Measurements from ENCODE around the gene ASCC3.
"Not testable (repeated sequence)": the region's sequence is repeated elsewhere in the genome, so short reads cannot be mapped to it uniquely, and the experiment has no call there.

The ASCC3 gene

DNA sequence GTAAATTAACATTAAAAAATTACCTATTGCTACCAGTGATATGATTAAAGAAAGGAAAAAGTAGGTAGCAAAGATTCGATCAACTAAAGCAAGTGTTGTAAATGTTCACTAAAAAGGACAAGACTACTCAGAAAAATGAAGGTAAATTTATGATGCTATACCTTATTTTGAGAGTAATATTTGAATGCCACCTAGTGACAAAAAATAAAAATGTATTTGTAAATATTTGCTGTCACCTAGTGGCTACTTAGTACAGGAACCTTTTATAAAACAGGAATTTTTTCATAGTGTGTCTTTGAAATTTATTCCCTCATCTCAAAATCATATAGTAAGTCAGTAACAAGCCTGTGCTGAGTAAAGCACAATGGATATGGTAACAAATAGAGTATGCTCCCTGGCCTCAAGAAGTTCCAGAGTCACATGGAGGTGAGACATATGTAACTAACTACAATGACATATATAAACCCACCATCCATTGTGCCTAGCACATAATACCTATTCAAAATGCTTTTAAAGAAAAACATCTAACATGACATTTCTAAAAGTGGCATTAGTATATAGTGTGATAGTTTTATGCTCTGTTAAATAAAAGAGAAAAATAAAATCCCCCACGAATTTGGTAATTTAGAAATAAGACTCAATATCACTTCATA, 223.3 kb downstream of the ASCC3 start:
- DNase-seq, result no peak

DNA sequence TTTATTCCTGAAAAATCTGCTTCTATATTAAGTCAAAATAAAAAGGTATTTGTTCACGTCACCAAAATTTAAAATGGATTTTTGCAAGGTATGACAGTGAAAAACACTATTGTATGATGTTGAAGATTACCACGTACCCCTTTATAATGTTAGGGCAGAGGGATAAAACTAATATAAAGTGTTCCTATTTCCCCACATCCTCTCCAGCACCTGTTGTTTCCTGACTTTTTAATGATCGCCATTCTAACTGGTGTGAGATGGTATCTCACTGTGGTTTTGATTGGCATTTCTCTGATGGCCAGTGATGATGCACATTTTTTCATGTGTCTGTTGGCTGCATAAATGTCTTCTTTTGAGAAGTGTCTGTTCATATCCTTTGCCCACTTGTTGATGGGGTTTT, 240.0 kb downstream of the ASCC3 start:
- not testable (repeated sequence) for DNase-seq

DNA sequence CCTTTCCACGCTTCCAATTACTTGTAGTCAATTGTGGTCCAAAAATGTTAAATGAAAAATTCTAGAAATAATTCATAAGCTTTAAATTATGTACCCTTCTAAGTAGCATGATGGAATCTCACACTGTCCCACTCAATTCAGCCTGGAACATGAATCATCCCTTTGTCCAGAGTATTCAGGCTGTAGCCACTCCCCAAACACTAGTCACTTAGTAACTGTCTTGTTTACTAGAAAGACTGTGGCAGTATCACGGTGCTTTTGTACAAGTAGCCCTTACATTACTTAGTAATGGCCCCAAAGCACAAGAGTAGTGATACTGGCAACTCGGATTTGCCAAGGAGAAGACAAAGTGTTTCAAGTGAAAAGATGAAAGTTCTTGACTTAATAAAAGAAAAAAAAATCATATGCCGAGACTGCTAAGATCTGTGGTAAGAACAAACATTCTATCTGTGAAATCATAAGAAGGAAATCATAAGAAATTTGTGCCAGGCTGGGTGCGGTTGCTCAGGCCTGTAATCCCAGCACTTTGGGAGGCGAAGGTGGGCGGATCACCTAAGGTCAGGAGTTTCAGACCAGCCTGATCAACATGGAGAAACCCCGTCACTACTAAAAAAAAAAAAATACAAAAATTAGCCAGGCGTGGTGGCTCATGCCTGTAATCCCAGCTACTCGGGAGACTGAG, 247.9 kb downstream of the ASCC3 start:
- DNase-seq, result no peak

DNA sequence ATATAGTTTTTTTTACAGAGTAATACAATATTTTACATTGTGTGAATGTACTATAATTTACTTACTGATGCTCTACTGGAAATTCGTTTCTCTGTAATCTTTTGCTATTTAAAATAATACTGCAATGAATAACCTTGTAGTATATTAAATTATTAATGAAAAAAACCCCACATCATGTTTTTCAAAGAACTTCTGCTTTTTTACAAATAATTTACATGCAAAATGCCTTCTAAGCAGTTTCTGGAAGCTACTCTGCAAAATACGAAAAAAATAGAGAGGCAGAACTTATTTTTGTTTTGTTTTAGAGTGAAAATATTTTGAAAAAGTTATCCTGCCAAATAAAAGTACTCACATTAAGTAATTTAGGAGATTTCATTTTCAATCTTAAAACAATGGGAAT, 250.6 kb downstream of the ASCC3 start:
- no peak for DNase-seq

DNA sequence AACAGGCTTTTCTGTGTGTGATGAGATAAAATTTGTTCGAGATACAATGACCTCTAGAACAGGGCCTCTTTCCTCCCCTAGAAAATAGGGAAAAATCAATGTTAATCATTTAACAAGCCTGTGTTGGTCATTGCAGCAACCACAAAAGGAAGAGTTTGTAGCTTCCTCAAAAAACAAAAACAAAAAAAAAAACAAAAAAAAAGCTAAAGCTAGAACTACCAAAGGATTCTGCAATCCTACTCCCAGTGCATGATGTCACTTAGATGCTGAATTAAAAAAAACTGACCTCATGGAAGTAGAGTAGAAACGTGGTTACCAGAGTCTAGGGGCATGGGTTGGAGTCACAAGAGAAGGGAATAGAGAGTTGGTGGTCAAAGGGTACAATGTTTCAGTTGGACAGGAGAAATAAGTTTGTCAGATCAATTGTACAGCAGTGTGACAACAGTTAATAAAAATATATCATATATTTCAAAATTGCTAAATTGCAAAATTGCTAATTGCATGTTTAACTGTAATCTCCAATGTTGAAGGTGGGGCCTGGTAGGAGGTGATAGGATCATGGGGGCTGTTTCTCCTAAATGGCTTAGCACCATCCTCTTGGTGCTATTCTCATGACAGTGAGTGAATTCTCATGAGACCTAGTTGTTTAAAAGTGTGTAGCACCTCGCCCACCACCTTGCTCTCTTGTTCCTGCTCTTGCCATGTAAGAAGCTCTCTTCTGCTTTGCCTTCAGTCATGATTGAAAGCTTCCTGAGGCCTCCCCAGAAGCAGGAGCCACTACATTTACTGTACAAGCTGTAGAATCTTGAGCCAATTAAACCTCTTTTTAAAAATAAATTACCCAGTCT, 253.0 kb downstream of the ASCC3 start:
- no peak for DNase-seq

DNA sequence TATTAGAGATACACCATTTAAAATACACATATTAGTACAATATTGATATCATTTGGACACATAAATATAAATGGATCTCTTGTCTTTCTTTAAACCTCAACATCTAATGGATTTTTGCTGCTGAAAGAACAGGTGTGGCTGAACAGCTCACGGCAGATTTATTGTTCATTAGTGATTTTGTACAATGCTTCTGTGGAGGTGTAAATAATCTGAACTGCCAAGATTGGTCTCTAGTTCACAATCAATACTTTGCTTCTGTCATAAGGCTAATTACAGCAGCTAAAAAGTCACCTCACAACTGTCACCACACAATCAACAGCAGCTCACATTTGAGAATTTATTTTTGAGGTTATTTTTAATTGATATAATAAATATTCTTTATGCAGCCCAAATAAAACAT, 254.4 kb downstream of the ASCC3 start:
- no peak for DNase-seq

DNA sequence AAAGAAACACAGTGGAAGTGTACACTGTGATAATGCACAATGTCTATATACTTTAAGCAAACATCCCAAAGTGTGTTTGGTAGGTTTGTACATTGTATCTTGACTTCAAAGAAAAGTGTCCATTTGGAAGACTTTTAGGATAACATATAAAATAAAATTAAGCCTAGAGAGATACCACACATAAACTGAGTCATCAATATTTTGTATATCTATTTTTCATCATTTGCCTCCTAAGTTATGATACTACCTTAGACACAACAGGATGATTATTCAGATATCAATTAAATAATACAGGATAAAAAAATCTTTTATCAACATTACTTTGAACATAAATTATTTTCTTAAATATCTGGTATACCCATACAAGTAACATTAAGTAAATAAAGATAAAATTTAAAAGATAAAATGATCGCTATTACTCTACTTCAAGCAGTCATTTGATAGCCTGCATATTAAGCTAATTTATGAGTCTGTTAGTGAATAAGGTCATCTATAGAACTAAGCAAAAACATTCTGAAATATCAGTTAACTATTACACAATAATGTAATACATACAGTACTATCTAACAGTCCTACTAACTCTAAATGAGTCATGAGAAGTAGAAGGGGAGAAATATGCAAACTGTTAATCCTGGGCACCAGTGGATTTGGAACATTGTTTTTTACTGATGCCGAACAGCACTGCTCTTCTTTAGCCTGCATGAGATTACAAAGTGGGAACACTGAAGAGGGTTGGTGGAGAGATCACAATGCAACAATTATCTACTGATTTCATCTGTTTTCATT, 258.0 kb downstream of the ASCC3 start:
- DNase-seq, result no peak

DNA sequence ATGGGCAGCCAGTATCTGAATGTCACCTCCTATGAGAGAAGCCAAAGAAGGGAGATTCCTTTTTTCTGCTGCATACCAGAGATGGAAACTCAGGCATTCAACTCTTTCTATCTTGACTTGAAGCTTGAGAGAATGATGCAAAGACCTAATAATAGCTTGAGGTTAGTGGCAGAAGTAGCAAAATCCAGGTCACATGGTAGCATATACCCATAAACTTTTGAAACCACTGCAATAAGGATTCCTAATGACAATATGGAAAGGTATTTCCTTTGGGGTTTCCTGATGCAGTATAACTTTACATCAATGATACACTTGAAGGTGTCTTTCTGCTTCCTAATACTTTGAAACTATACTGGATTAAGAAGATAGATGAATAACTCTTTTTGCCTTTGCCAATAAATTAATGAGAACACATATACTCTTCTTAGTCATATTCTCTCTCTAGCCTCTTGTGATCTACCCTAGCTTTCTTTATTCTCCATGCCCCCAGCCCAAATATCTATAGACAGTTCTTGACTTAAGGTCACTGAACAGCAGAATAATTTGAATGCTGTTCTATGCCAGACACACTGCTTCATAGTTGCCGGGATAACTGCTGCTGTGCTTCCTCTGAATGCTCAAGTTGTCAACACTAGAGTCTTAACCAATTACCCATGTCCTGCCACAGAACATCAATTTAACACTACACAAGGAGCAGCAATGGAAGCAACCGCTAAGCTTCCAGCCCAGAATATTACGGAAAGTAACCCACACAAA, 260.9 kb downstream of the ASCC3 start:
- no peak for DNase-seq

DNA sequence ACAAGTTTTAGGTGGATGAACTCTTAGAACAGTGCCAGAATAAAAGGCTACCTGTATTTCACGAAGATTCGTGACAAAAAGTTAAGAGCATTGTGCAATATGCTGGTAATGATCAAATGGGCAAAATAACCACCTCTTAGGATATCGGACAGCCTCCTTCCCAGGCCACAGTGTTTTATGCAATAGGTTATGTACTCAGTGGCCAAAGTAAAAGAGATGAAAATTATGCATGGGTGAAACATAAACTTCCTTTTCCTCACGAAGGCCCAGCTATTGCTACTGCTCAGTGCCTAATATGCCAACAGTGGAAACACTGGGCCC, 262.8 kb downstream of the ASCC3 start:
- DNase-seq, result no peak

DNA sequence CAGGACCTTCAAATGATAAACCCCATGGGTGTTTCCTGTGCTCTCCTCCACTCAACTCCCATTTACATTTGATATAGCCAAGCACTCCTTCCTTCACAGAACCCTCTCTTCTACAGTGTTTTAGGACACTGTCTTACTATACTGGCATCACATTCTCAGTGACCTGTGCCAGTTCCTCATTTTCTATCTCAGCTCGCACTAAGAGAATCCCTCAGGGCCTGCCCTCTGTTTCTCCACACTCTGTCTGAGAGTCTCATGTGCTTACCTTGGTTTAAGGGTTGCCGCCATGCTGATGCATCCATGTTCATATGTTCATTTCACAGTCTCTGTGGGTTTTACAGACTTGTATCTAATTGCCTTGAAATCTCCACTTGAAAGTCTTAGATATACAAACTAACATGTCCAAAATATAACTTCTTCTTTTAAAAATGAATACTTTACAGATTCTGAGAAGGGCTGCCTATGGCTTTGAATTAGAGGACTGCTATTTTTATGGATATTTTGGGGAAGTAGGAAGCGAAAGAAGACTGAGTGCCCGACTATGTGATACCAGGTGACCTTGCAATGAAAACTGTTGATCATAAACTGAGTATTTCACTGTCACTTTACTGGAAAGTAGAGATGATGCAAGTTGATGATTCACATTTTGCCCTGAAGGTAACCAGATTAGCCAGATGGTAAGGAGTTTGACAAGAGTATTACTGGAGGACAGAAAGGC, 263.3 kb downstream of the ASCC3 start:
- no peak for DNase-seq

DNA sequence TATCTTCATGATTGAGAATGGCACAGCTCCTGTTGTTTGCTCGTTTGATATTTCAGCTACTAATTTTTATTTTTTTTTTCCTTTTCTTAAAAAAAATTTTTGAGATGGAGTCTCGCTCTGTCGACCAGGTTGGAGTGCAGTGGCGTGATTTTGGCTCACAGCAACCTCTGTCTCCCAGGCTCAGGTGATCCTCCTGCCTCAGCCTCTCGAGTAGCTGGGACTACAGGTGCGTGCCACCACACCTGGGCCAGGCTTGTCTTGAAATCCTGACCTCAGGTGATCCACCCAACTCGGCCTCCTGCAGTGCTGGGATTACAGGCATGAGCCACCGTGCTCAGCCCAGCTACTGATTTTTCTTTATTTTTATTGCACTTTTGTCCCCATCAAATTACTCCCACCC, 266.2 kb downstream of the ASCC3 start:
- DNase-seq, result no peak

DNA sequence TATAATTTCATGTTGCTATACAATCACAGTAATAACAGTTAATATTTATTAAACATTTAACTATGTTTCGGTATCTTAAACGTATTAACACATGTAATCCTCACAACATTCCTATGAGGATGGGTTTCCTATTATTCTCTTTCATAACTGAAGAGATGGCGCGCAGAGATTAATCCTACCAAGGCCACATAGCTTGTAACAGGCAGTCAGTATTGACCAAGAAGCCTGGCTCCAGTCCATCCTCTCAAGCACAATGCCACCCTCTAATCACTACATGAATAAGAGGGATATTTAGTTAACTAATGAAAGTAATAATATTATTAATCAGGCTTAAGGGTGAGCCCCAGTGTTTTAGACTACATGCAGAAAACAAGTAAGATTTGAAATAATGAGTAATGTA, 266.7 kb downstream of the ASCC3 start:
- DNase-seq, result no peak

DNA sequence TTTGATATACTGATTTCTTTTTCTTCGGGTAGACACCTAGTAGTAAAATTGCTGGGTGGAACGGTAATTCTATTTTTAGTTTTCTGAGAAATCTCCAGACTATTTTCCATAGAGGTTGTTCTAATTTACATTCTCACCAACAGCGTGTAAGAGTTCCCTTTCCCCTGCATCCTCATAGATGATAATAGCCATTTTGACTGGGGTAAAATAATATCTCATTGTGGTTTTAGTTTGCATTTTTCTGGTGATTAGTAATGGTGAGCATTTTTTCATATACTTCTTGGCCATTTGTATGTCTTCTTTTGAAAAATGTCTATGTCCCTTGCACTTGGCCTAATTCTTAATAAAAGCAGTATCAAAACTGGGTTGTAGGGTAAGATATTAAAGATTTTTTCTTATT, 267.5 kb downstream of the ASCC3 start:
- DNase-seq, result no peak

DNA sequence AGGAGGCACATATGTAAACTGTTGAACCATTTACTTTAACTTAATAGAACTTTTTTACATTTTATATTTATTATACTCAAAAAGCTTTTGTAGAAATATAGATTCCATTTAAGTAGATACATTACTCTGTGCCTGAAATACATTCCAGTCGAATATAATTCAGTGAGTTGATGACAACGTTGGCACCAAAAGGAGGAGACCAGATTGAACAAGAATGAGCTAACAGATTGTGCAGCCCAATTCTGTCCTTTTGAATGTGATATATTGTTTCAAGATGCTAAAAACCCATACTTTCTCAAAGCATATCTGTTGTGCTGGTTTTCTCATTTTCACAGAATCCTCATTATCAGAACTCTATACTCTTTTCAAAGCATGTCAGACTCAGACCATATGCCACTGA, 269.0 kb downstream of the ASCC3 start:
- no peak for DNase-seq

DNA sequence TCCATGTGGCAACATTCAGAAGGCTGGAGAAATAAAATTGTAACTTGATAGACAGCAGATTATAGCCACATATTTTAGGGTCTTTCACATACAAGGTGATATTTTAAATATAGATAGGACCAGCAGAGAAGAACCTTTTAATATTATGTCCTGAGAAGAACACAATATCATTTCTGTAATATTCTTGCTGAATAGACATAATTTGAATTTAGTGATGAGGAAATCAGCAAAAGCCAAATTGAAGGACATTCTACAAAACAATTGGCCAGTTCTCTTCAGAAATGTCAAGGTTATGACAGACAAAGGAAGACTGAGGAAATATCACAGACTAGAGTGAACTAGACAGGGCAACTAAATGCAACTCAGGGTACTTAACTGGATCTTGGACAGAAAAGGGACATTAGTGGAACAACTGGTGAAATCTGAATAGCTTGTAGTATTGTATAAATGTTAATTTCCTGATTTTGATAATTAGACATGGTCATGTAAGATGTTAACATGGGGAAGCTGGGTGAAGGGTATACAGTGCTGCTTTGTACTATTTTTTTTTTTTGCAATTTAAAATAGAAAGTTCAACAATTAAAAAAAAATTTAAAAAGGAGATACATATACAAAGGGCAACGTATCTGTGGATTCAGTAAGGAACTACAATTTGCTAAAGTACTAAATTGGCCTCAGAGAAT, 281.9 kb downstream of the ASCC3 start:
- no peak for DNase-seq

DNA sequence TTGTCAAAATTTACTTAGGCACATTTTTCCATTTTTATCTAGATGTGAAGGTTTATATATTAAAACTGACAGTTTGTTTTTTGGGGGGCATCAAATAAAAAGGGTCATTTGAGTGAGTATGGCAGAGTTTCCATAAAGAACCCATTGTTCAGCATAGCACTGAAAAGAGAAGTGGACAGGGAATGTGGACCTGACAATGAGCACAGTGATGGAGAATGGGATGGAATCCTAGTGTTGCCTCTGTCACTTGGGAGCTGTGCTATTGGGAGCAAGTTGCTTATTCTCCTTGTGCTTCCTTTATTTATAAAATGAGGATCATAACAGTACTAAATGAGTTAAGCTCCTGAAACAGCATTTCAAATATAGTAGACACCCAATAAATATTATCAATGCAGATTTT, 285.7 kb downstream of the ASCC3 start:
- DNase-seq, result no peak

DNA sequence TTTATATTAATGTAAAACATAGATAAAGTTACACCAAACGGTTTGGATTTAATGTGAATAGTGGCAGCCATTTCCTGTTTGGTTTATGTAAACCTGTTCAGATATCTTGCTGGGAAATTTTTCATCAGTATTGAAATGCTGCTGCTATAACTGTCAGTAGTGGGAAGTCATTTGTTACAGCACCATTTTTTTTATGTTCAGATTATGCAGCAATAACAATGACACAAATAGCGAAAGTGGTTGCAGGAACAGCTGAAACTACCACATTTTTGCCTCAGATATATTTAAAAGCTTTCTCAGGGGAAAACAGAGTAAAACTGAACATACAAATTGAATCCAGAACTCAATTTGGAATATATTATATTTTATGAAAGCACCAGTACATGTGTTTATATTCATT, 287.6 kb downstream of the ASCC3 start:
- DNase-seq, result no peak

DNA sequence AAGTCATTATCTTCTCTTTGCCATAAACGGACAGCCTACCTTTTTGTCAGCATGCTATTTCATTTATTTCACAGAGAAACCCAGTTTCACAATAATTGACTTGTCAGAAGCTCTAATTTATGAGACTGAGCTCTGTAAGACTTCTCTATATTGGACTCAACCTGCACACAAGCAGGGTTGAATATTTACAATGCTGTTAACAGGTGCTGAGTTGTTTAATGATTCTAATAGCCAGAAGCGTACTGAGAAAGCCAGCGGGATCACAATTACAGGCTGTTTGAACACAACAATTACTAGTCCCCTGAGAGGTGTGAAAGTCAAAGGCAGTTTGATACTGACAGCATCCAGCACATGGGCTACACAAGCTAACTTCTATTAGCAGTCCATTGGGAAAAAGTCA, 288.2 kb downstream of the ASCC3 start:
- DNase-seq, result no peak

DNA sequence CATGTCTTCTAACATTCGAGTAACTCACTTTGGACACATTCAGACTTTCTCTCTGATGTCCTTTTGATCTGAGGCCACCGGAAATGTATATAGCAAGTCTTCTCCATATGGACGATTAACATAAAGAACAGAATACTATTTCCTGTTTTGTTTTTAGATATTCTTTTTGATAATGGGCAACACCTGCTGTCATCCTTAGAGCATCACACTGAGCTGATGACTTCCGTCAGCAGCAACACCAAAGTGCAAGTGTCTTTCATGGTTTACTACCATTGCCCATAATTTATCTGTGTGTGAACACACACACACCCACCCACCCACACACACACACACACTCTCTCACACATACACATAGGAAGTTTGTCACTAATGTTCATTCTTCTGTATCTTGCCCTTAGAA, 303.7 kb downstream of the ASCC3 start:
- no peak for DNase-seq

DNA sequence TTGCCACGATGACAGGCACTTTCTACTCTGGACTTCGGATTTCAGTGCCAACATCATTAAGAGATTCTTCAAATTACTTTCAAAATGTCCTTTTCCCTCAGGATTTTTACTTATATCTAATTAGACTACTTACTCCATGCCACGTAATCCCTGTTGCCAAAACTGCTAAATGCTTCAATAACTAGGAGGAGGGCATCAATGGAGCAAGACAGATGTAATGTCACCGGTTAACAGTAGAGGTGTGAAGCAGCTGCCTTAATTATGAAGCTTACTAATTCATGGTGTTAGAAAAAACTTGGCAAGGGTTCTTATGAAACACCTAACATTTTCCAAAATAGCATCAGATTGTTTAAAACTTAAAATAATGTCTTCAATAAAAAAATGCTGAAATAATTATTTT, 305.2 kb downstream of the ASCC3 start:
- DNase-seq, result no peak

DNA sequence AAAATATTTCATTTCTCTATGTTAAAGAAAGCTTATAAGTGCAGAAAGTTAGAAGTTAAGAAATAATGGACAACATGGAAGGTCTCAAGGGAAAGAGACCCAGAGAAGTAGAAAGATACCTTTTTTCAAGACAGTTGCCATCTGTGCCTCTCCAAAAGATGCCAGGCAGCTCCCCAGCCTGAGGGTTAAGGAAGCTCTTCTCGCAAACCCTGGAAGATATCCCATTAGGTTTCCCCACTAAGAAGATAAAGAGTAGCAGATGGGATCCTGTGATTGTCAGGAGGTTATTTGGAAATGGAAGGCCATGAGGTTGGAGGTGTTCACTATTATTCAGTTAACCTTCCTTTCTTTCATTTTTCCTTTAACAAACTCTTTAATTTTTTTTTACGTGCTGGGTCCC, 306.3 kb downstream of the ASCC3 start:
- DNase-seq, result no peak

Measured in femur (tissue), 1 donor.